ENCODE measurements around the gene MYEF2.

- TF ChIP-seq POLR2AphosphoS5 (IDR thresholded peaks at IDR 0.05) (no peak), CTCF (IDR thresholded peaks at IDR 0.05) (no peak), EP300 (IDR thresholded peaks at IDR 0.05; ENCODE audit: low read depth) (no peak)
Measured at GRCh38 chr15:48091522-48091921, 86.6 kb downstream of the MYEF2 start.
